GM19455 (cell line): Measurements from ENCODE around the gene OVOL3.

Source experiments
- ATAC-seq: cut with Tn5 transposase; IDR thresholded peaks from one replicate; pipeline ENCODE4 v1.9.1; 2021; ENCODE audit not compliant: unreplicated experiment

OVOL3 gene

GRCh38 chr19:36099166-36099785 lies 11.7 kb upstream of the OVOL3 start:
- ATAC-seq = no peak

- no peak for ATAC-seq
Measured at GRCh38 chr19:36100476-36100875, 10.5 kb upstream of the OVOL3 start.

GRCh38 chr19:36101550-36102327 lies 9.2 kb upstream of the OVOL3 start:
- no peak for ATAC-seq

GRCh38 chr19:36103040-36103626 lies 7.8 kb upstream of the OVOL3 start:
- no peak for ATAC-seq

GRCh38 chr19:36103842-36104552 lies 6.9 kb upstream of the OVOL3 start:
- ATAC-seq = no peak

GRCh38 chr19:36106441-36106840 lies 4.5 kb upstream of the OVOL3 start:
- ATAC-seq = no peak

- no peak for ATAC-seq
Measured at GRCh38 chr19:36106991-36107390, 4.0 kb upstream of the OVOL3 start.

- no peak for ATAC-seq
Measured at GRCh38 chr19:36108684-36109083, 2.3 kb upstream of the OVOL3 start.

- no peak for ATAC-seq
Measured at GRCh38 chr19:36111200-36111539, 227 bp downstream of the OVOL3 start.

GRCh38 chr19:36112678-36113077 lies 1.7 kb downstream of the OVOL3 start:
- no peak for ATAC-seq

GRCh38 chr19:36113425-36113824 lies 2.5 kb downstream of the OVOL3 start:
- no peak for ATAC-seq

- ATAC-seq = no peak
Measured at GRCh38 chr19:36113894-36114720, 3.2 kb downstream of the OVOL3 start.

- ATAC-seq = peak; percentile 75
Measured at GRCh38 chr19:36114721-36115452, 3.9 kb downstream of the OVOL3 start, which contains the start of gene POLR2I. TSS of gene POLR2I (minus strand) at chr19:36114875. CDS start at chr19:36114856, 19 bp downstream.

GRCh38 chr19:36115453-36116343 lies 4.8 kb downstream of the OVOL3 start, which contains the start of gene TBCB:
TSS of gene TBCB (plus strand) at chr19:36115468. CDS start at chr19:36115561, 93 bp downstream.
- ATAC-seq = peak; percentile 30

GRCh38 chr19:36116344-36116637 lies 5.3 kb downstream of the OVOL3 start:
- ATAC-seq = no peak

- ATAC-seq = no peak
Measured at GRCh38 chr19:36120092-36120983, 9.4 kb downstream of the OVOL3 start.

GRCh38 chr19:36120984-36121358 lies 10.0 kb downstream of the OVOL3 start:
- ATAC-seq = no peak

- no peak for ATAC-seq
Measured at GRCh38 chr19:36121486-36122124, 10.7 kb downstream of the OVOL3 start.
